CD4-positive, alpha-beta T cell treated with Interferon alpha-2 for 1 hour (primary cell): ENCODE data around the gene MATN4.
"Not testable (repeated sequence)": the region's sequence is repeated elsewhere in the genome, so short reads cannot be mapped to it uniquely, and the experiment has no call there.

Experiments
- DNase-seq, 2 donors: peaks; one replicate each; pipeline ENCODE4 v3.0.0-alpha.2; 2020 to 2022

MATN4 gene, protein sequence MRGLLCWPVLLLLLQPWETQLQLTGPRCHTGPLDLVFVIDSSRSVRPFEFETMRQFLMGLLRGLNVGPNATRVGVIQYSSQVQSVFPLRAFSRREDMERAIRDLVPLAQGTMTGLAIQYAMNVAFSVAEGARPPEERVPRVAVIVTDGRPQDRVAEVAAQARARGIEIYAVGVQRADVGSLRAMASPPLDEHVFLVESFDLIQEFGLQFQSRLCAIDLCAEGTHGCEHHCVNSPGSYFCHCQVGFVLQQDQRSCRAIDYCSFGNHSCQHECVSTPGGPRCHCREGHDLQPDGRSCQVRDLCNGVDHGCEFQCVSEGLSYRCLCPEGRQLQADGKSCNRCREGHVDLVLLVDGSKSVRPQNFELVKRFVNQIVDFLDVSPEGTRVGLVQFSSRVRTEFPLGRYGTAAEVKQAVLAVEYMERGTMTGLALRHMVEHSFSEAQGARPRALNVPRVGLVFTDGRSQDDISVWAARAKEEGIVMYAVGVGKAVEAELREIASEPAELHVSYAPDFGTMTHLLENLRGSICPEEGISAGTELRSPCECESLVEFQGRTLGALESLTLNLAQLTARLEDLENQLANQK

GRCh38 chr20:45308117-45308778, at the start of gene MATN4:
TSS of gene MATN4 (minus strand) at chr20:45308299. CDS start at chr20:45305582, 2,717 bp downstream.
- DNase-seq, result no peak

DNA sequence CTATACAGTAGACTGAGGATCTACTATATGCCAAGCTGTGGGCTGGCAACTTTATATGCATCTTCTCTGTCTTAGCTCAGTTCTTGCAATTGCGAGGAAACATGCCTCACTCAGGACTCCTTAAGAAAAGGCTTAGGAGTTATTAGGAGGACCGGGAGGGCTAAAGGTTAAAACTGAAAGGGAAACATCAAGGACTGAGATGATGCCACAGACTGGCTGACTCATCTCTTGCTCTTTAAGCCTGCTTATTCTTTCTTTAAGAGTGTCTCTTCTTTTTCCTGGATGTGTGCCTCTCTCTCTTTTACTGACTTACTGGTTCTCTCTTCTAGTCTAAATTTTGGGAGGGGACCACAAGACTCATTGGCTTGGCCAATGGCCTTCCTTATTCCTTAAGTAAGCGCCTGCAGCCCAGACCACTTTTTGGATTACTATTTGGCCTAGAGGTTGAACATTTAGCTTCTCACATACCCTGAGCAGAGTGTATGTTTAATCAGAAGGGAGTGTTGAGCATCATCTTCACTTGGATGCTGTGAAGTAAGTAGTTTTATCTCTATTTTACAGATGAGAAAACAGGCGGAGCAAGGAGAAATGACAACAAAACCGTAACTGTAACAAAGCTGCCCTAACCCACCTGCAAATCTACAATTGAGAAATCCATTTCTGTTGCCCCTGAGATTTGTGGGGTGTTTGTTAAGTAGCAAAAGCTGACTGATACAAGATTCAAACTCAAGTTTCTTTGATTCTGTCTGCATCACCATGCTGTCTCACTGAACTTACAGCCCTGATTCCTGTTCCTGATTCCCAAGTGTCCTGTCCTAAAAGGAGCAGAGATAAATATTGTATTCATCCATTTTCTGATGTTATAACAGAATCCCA, 47.3 kb upstream of the MATN4 start:
- DNase-seq, result no peak

DNA sequence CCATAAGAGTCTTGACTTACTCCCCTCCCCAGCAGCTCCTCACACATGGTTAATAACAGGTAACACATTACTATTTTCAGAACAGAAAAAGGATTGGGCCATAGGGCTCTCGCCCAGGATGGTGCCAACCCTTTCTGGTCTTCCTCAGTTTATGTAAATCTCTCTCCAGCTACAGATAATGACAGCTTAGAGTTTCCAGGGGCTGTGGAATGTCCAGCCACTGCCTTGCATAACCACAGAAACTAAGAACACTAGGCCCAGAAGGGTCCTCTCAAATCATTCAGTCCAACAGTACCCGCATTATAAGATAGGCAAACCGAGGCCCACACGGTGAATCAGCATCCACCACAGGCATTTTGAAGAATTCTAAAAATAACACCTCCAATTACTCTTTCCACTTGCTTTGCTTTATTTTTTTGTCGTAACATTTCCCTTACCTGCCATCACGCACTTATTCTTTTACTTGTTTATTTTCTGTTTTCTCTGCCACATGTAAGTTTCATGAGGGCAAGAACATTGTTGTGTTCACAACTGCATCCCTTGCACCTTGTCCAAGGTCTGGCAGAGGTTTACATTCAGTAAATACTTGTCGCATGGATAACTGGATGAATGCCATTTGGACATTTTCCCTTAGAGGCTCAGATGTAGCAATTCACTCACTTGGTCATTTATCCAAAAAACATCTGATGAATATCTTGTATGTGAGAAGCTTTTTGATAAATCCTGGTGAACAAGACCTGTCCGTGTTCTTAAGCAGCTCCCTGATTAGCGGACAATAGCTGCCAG, 46.5 kb upstream of the MATN4 start:
- DNase-seq, result no peak

DNA sequence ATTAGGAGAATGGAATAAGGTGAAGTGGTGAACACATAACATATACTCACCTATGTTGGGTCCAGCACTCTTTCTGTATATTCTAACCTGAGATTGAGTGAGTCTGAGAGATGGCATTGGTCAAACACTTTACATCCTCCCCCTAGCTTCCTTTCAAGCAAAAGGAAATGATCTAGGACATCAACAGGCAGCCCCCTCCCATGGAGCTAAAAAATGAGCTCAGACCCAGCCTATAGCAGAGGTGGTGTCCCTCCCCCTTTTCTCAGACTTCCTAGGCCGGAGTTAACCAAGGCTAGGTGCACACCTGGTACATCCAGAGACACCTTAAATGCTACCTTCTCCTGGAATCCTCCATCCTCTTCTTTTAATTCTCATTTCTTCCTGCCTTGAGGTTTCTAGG, 45.6 kb upstream of the MATN4 start:
- DNase-seq, result no peak

DNA sequence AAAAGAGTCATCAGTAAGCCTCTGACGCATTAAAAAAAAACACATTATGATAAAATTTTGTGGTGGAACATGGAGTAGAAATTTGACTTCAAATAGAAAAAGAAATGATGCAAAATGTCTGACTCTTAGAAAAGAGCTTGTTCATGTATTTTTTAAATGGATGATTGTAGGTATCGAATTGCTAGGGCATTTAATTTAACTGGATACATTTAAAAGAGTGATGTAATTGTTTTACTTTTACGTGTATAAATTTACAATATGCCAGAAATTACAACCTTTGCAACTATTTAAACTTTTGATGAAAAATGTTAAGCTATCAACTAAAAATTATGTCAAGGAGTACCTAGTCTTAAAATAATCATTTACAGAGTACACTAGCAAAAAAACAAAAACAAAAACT, 44.6 kb upstream of the MATN4 start:
- DNase-seq, result no peak

- DNase-seq, result not testable (repeated sequence)
Observed at GRCh38 chr20:45350795-45351194, 42.7 kb upstream of the MATN4 start.

- no peak for DNase-seq
Observed at GRCh38 chr20:45350217-45350616, 42.1 kb upstream of the MATN4 start.

DNA sequence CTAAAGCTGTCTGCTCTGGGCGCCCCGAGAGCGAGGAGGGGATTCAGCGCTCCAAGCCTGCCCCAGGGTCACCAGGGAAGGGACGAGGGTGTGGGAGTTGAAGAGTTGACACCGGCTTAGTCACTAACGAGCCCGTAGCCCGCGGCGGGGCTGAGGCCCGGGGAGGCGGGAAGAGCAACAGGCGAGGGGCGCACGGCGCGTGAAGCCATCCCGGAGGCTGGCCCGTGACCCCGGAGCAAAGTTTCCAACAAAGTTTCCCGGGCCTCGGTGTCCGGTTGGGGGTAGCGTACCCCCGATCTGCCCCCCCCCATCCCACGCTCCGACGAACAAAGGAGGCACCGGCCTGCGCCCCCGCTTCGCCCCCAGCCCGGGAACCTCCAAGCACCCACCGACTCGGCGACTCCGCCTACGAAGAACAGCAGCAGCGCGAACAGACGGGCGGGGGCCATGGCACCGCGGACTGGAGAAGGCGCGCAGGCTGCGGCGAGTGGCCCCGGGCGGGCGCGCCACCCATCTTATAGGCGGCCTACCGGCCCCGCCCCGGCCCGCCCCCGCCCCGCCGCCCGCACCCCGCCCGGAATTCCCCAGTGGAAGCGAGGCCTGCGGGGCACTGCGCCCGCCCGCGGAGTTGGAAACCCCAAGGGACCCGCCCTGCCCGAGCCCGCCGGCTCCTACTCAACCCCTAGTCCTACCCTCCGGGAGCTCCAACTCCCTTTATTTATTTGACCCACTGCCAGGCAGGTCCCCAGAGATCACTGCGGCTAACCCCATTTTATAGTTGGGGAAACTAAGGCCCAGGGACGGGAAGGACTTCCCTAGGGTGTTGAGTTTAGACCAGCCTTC, 40.1 kb upstream of the MATN4 start, which contains the start of gene SDC4:
Gene SDC4, minus strand, starts transcription at position 489 of the 843 bp plus-strand sequence. Its CDS starts 40 bp downstream, at position 449.
- peak; percentile 37 to 74 for DNase-seq

DNA sequence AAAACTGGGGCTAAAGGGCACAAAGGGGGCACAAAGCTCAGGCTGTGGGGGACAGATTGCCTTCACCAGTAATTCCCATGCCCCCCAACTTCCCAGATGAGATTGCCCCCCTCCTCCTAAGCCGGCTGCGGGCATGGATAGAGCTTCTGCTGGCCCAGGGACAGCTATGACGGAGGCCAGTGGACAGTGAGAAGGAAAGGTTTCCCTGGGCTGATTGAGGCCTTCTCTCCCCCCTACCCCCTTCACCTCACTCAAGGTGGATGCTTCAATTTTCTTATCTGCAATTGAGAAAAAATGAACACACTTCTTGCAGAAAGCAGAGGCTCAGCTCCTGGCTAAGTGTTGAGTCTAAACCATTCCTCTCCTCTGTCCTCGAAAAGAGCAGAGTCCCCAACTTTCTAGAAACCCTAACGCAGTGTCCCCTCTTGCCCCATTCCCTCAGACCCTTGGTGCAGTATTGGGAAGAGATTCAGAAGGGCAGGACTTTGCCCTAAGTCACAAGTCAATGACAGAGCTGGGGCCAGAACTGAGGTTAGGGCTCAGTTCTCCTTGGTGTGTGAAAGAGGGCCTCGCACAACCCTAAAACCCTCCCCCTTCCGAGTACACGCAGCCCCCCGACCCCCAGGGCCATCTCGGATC, 39.3 kb upstream of the MATN4 start:
- DNase-seq, result no peak

DNA sequence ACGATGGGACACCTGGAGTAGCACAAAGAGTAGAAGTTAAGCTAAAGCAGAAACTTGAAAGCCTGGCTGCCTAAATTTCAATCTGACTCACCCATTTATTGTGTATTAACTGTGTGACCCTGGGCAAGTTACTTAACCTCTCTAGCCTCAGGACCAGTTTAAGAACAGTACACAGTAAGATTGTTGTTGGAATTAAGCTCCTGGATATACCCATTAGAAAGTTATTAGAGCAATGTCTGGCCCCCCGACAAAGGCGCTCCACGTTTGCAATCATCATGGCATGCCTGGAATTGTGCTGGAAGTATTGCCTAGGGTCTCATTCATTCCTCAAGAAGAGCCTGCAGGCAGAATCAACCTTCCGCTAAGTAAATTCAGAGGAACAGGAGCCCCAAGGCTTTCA, 38.8 kb upstream of the MATN4 start:
- no peak for DNase-seq

DNA sequence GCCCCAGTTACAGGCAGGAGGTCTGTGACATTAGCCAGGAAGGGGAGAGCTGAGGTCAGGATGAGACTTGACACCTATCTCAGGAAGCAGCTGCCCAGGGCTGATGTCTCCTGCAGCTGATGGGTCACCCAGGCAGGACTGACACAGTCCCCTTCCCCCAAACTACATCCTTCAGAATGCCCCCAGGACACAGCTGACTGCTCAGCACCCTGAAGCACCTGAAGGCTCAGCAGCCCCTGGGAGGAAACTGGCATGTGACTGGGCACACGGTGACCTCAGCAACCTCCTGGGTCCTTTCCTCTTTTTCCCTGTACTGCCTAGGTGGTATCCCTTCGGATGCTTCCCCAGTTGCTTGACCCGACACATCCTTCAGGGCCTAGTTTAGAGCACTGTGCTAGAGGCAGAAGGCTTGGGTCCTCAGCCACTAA, 38.2 kb upstream of the MATN4 start:
- DNase-seq, result no peak

- DNase-seq, result no peak
Observed at GRCh38 chr20:45345104-45345936, 37.2 kb upstream of the MATN4 start.

DNA sequence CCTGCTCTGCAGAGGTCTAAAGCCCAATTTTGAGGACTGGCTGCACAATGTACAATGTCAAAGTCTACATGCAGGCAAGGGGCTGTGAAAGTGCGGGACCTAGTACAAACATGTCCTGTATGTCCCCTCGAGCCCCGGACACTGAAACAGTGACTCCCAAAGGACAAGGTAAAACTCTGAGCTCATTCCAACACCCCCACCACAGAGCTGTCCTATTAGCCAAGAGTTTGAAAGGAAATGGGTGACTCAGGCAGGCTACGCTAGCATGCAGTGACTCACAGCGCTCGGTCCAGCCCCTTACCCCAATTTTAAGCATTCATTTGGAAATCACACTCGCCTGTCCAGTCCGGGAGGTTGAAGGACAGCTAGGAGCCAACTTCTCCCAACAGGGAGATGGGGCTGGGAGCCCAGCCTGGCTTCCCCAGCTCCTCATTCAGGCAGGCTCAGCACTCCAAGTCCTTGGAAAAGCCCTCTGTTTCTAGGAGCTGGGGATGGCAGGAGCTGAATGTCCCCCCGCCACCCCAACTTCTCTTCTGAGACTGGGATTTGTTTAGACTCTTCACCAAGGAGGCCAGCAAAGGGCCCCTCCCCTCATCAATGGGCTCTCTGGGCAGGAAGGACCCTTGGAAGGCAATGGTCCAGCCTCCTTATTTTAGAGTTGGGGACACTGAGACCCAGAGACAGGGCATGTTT, 36.2 kb upstream of the MATN4 start:
- DNase-seq, result peak in 1 of 2 donors; percentile 28

DNA sequence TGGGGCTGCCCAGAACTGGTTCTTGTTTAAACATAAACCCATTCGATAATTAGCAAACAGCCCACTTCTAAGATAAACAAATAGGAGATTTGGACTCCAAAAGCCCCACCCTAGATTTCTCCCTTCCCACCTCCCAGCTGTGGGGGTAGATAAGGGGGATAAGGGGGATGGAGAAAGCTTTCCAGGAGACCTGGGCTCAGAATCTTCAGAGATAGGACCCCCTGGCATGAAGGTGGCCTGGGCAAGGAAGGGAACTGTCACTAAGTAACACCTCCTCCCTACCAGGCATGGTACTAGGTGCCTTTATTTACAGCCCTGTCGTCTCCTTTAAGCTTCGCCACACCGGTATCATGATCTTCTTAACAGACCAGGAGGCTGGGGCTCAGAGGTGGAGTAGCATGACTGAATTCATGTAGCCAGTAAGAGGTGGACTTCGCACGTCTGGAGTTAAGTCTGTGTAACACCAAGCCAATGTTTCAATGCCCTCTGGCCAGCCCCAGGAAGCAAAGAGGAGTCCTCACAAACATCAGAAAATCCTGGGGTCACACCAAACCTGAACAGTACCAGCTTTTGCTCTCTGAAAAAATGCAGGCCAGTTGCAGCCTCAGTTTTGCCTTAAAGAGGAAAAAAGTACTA, 35.6 kb upstream of the MATN4 start:
- DNase-seq, result no peak

- no peak for DNase-seq
Observed at GRCh38 chr20:45342855-45343531, 34.9 kb upstream of the MATN4 start.

GRCh38 chr20:45341939-45342854, 34.1 kb upstream of the MATN4 start:
- no peak for DNase-seq

DNA sequence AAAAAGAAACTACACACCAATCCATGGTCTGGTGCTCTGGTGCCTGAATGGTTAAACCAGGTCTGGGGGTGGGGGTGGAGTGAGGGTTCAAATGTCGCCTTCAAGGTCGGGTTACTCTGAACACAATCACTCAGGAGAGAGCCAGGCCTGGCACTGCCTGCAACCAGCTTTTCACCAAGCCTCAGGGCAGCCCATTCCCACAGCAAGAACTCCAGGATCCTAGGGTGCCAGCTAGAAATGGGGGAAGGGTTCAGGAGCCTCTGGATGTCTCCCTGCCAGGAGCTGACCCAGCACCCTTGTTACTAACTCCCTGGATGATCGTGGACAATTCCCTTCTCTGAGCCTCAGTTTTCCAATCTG, 33.5 kb upstream of the MATN4 start:
- no peak for DNase-seq
